Fibroblast of lung (primary cell): ENCODE results near the gene JUNB. TPM values are rescaled to one million over a fixed set of nuclear protein-coding genes. Genes with fewer than 3 reads are reported as not detected.

Source experiments
- DNase-seq, 2 donors: peaks; one replicate each; pipeline versions ENCODE4 v3.0.0 to v3.0.0-alpha.2; 2010; ENCODE audit warnings: low read depth in 2 of 2
- H2AFZ ChIP-seq: 2 replicates; pipeline ENCODE4 v1.5.1; 2012; ENCODE audit warnings: low read length, control low read depth, inconsistent platforms
- H3K27ac ChIP-seq: 2 replicates; pipeline ENCODE4 v1.5.1; 2011; ENCODE audit warnings: low read length, control low read depth; ENCODE audit not compliant: insufficient read depth
- H3K27me3 ChIP-seq: 2 replicates; pipeline ENCODE4 v1.5.1; 2011; ENCODE audit warnings: mild to moderate bottlenecking, low read length; ENCODE audit not compliant: control insufficient read depth, insufficient read depth
- H3K36me3 ChIP-seq: 2 replicates; pipeline ENCODE4 v1.5.1; 2011; ENCODE audit warnings: low read length; ENCODE audit not compliant: control insufficient read depth, insufficient read depth
- H3K4me1 ChIP-seq: 2 replicates; pipeline ENCODE4 v1.5.1; 2011; ENCODE audit warnings: low read length; ENCODE audit not compliant: control insufficient read depth, insufficient read depth; ENCODE audit errors: extremely low read depth
- H3K4me2 ChIP-seq: 2 replicates; pipeline ENCODE4 v1.5.1; 2011; ENCODE audit warnings: low read length, control low read depth; ENCODE audit not compliant: insufficient read depth; ENCODE audit errors: extremely low read depth
- H3K4me3 ChIP-seq, 4 experiments: fragments of 200-600 bp in 1 of 4; sonication (generic) in 1 of 4; replicated peaks in 1 of 4; 2 replicates each; pipeline ENCODE4 v1.5.1; 2011 to 2016; ENCODE audit warnings: low read length in 4 of 4, low read depth in 3 of 4, mild to moderate bottlenecking in 3 of 4, control low read depth in 2 of 4, inconsistent platforms in 1 of 4, mixed read lengths in 1 of 4; ENCODE audit not compliant: insufficient read depth in 1 of 4; ENCODE audit errors: control extremely low read depth in 1 of 4
- H3K79me2 ChIP-seq: 2 replicates; pipeline ENCODE4 v1.5.1; 2012; ENCODE audit warnings: mild to moderate bottlenecking, low read length, inconsistent platforms; ENCODE audit not compliant: control insufficient read depth, insufficient read depth
- H3K9ac ChIP-seq: 2 replicates; pipeline ENCODE4 v1.5.1; 2011; ENCODE audit warnings: mild to moderate bottlenecking, low read length, control low read depth; ENCODE audit not compliant: insufficient read depth
- H3K9me3 ChIP-seq: 2 replicates; pipeline ENCODE4 v1.5.1; 2012; ENCODE audit warnings: low read depth, low read length; ENCODE audit not compliant: control insufficient read depth, insufficient read depth
- H4K20me1 ChIP-seq: 2 replicates; pipeline ENCODE4 v1.5.1; 2011; ENCODE audit warnings: low read length; ENCODE audit not compliant: control insufficient read depth, insufficient read depth; ENCODE audit errors: extremely low read depth
- EZH2 ChIP-seq: IDR thresholded peaks from 2 replicates; pipeline ENCODE4 v1.5.1; 2012; ENCODE audit warnings: low read length, control low read depth, mild to moderate bottlenecking; ENCODE audit errors: missing control alignments
- polyA plus RNA-seq, 2 donors: library from polyadenylated mRNA; depleted of rRNA in 1 of 2; stranded (reverse) in 1 of 2; unstranded in 1 of 2; fragments of >200 nt; gene quantifications; 2 replicates each; pipeline ENCODE4 v1.2.1, GENCODE V29; 2011 to 2012; ENCODE audit warnings: missing spikeins in 1 of 2
- total RNA-seq: library from RNA; depleted of rRNA; stranded (reverse); fragments of >200 nt; gene quantifications from 2 replicates; pipeline ENCODE4 v1.2.1, GENCODE V29; 2014
- TF ChIP-seq, protein P1 (sequence below), 2 donors: IDR thresholded peaks in 1 of 2; conservative IDR thresholded peaks in 1 of 2; 1 replicate in 1 of 2; 2 replicates in 1 of 2; pipeline ENCODE4 v1.5.1; 2011 to 2012; ENCODE audit warnings: low read length in 2 of 2, control low read depth in 1 of 2, inconsistent platforms in 1 of 2, low read depth in 1 of 2, mild to moderate bottlenecking in 1 of 2

JUNB gene
- total and polyA plus RNA-seq, 2 donors (not counting 1 experiment from before 2014, with no cell fraction given) = 20.2 to 108 TPM

DNA sequence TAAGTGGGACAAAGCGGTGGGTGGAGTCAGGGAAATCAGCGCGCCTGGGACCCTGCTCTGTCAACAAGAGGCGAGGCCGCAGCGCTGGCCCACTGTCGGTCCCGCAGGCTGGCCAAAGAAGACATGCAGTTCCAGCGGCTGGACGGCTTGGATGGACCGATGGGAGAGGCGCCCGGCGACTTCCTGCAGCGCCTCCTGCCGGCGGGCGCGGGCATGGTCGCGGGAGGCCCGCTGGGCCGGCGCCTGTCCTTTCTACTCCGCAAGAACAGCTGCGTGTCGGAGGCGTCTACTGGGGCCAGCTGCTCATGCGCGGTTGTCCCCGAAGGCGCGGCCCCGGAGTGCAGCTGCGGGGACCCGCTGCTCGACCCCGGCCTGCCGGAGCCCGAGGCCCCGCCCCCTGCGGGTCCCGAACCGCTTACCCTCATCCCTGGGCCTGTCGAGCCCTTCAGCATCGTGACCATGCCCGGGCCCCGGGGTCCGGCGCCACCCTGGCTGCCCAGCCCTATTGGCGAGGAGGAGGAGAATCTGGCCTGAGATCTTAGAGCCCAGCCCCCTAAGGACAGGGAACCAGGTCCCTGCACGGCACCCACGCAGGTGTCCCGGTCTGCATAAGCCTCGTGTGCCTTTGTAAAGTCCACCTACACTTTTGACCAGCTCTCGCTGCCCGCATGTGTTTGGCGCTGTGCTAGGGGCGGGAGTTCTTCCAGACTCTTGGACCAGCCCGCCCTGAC lies 33.6 kb upstream of the JUNB start:
- peaks cover 3% of the 10 kb centered on the region for H3K27me3 ChIP-seq
- H3K4me3 ChIP-seq = peak overlapping the region in 3 of 4 experiments; percentile 24 to 56 (median 40)
- H3K9me3 ChIP-seq = no peaks in the 10 kb centered on the region
- H3K4me1 ChIP-seq = no peaks in the 10 kb centered on the region
- no peaks in the 10 kb centered on the region for H3K36me3 ChIP-seq
- H2AFZ ChIP-seq = peak overlapping the region; percentile 17
- DNase-seq = peak; percentile 63 to 70
- no peak overlapping the region for H3K9ac ChIP-seq
- no peak overlapping the region for H3K27ac ChIP-seq
- TF ChIP-seq EZH2 = no peak
- TF ChIP-seq, protein P1, sequence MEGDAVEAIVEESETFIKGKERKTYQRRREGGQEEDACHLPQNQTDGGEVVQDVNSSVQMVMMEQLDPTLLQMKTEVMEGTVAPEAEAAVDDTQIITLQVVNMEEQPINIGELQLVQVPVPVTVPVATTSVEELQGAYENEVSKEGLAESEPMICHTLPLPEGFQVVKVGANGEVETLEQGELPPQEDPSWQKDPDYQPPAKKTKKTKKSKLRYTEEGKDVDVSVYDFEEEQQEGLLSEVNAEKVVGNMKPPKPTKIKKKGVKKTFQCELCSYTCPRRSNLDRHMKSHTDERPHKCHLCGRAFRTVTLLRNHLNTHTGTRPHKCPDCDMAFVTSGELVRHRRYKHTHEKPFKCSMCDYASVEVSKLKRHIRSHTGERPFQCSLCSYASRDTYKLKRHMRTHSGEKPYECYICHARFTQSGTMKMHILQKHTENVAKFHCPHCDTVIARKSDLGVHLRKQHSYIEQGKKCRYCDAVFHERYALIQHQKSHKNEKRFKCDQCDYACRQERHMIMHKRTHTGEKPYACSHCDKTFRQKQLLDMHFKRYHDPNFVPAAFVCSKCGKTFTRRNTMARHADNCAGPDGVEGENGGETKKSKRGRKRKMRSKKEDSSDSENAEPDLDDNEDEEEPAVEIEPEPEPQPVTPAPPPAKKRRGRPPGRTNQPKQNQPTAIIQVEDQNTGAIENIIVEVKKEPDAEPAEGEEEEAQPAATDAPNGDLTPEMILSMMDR (conservative IDR thresholded peaks at IDR 0.05 in 1 of 2, IDR thresholded peaks at IDR 0.05 in 1 of 2; ENCODE audit: low read depth in 1 of 2, low read length in 2 of 2) = peak; percentile 65 to 80
- H4K20me1 ChIP-seq = no peaks in the 10 kb centered on the region
- peak overlapping the region; percentile 48 for H3K4me2 ChIP-seq
- H3K79me2 ChIP-seq = no peaks in the 10 kb centered on the region

DNA sequence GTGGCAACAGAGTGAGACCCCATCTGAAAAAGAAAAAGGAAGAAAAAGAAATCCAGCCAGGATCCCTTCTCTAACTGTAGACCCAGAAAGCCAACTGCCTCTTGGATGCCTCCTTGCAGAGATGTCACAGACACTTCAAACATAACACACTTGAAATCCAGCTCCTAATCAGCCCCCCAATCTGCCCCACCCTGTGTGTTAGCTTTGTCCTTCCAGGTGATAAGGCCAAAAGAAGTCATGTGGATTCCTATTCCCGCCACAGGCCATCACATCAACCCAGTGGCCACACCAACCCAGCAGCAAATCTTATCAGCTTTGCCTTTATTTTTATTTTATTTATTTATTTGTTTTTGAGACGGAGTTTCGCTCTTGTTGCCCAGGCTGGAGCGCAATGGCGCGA lies 31.6 kb upstream of the JUNB start:
- H3K9me3 ChIP-seq = no peaks in the 10 kb centered on the region

DNA sequence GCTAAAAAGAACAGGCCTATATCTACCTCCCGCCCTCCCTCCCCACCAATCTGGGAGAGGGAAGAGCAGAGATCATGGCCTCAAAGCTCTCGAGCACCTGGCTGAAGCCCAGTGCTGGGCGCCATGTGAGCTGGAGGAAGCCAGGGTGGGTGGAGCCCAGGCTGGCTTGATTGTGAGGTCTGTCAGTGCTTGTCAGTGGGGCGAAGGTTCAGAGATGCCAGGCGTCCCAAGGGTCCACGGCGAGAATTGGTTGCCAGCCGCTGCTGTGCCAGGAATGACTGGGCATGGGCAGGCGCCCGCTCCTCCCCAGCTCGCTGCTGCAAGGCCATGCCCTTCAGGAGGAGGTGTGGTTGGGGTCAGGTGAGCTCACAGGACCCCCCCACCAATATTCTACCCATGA lies 28.2 kb upstream of the JUNB start:
- no peak overlapping the region for H2AFZ ChIP-seq
- DNase-seq = no peak
- H3K4me2 ChIP-seq = no peak overlapping the region
- TF ChIP-seq EZH2 = no peak
- TF ChIP-seq, protein P1 (conservative IDR thresholded peaks at IDR 0.05 in 1 of 2, IDR thresholded peaks at IDR 0.05 in 1 of 2; ENCODE audit: low read depth in 1 of 2, low read length in 2 of 2) = no peak
- H3K27ac ChIP-seq = no peak overlapping the region
- H3K27me3 ChIP-seq = no peaks in the 10 kb centered on the region
- H3K79me2 ChIP-seq = no peaks in the 10 kb centered on the region
- H3K9ac ChIP-seq = no peak overlapping the region
- H3K9me3 ChIP-seq = no peaks in the 10 kb centered on the region
- no peaks in the 10 kb centered on the region for H4K20me1 ChIP-seq
- H3K4me3 ChIP-seq = no peak overlapping the region
- H3K36me3 ChIP-seq = peaks cover 2% of the 10 kb centered on the region
- H3K4me1 ChIP-seq = no peaks in the 10 kb centered on the region

More for the DNA sequence above, 31.6 kb upstream of the JUNB start:
- H3K4me1 ChIP-seq = no peaks in the 10 kb centered on the region
- H3K27ac ChIP-seq = no peak overlapping the region
- no peak overlapping the region for H2AFZ ChIP-seq
- H3K9ac ChIP-seq = no peak overlapping the region
- no peaks in the 10 kb centered on the region for H4K20me1 ChIP-seq
- H3K4me2 ChIP-seq = no peak overlapping the region
- H3K4me3 ChIP-seq = no peak overlapping the region
- TF ChIP-seq, protein P1 (conservative IDR thresholded peaks at IDR 0.05 in 1 of 2, IDR thresholded peaks at IDR 0.05 in 1 of 2; ENCODE audit: low read depth in 1 of 2, low read length in 2 of 2) = no peak
- TF ChIP-seq EZH2 = no peak
- no peaks in the 10 kb centered on the region for H3K79me2 ChIP-seq
- no peak for DNase-seq
- H3K36me3 ChIP-seq = peaks cover 2% of the 10 kb centered on the region
- H3K27me3 ChIP-seq = no peaks in the 10 kb centered on the region
